ENCODE results near the gene CYTH3. TPM values are rescaled to one million over a fixed set of nuclear protein-coding genes. Genes with fewer than 3 reads are reported as not detected.
"Not testable (repeated sequence)": the region's sequence is repeated elsewhere in the genome, so short reads cannot be mapped to it uniquely, and the experiment has no call there.

The CYTH3 gene
- total RNA-seq, 1 donor from 2014 or later: 2.6 TPM

DNA sequence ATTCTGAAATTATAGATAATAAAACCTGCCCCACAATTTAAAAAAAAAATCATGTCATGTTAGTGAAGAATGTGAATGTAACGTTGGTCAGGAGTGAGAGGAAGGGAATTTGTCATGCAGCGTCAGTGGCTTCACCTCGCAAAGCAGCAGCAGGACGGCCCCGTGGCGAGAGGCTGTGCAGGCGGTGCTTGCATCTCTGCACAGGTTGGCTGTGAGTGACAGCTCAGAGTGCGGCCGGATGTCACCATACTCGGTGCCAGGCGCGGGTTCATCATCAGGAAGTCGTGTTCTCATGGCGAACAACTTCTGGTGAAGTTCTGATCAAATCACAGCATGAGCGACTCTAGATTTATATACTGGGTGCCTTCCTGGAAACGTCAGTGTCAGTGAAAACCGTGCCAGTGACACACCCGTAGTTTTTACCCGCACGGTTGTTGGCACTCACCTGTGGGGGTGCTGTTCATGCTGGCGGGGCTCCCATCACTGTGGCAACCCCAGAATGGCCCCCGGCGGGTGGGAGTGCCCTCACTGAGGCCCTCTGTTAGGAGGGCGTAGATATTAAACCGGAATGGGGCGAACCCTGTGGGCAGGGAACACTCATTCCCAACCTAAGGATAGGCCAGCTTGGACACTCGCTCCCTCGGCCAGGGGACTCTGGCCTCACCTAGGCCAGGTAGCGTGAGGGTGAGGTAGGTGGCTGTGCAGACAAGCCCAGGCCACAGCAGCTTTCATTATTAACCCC is 120.3 kb downstream of the CYTH3 start:
- Mint-ChIP-seq H3K4me1 (no peaks in the 10 kb centered on the region), H3K9me3 (no peaks in the 10 kb centered on the region), H3K4me3 (no peak overlapping the region), H3K27ac (no peak overlapping the region), H3K36me3 (ENCODE audit: low read depth) (peaks cover 82% of the 10 kb centered on the region), H3K27me3 (no peaks in the 10 kb centered on the region)
- ATAC-seq (ENCODE audit: low read depth) (no peak), DNase-seq (no peak)
- CTCF ChIA-PET: no interaction called here
- TF ChIP-seq, protein P1, sequence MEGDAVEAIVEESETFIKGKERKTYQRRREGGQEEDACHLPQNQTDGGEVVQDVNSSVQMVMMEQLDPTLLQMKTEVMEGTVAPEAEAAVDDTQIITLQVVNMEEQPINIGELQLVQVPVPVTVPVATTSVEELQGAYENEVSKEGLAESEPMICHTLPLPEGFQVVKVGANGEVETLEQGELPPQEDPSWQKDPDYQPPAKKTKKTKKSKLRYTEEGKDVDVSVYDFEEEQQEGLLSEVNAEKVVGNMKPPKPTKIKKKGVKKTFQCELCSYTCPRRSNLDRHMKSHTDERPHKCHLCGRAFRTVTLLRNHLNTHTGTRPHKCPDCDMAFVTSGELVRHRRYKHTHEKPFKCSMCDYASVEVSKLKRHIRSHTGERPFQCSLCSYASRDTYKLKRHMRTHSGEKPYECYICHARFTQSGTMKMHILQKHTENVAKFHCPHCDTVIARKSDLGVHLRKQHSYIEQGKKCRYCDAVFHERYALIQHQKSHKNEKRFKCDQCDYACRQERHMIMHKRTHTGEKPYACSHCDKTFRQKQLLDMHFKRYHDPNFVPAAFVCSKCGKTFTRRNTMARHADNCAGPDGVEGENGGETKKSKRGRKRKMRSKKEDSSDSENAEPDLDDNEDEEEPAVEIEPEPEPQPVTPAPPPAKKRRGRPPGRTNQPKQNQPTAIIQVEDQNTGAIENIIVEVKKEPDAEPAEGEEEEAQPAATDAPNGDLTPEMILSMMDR (IDR thresholded peaks at IDR 0.05): no peak
- POLR2A ChIA-PET: no interaction called here
- intact Hi-C loops (cut with micrococcal nuclease): no loop called here

DNA sequence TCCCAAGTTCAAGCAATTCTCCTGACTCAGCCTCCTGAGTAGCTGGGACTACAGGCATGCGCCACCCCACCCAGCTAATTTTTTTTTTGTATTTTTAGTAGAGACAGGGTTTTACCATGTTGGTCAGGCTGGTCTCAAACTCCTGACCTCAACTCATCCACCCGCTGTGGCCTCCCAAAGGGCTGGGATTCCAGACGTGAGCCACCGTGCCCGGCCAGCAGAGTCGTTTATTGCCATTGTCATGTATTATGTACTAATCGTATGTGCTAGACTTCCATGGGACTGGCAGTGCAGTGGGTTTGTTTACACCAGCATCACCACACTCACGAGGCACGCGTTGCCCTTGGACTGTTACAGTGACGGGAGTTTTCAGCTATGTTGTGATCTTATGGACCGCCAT is 120.9 kb downstream of the CYTH3 start:
- DNase-seq; H3K4me3 Mint-ChIP-seq; H3K27ac Mint-ChIP-seq; intact Hi-C loops (cut with micrococcal nuclease); H3K27me3 Mint-ChIP-seq; ATAC-seq (ENCODE audit: low read depth); POLR2A ChIA-PET; CTCF ChIA-PET; H3K4me1 Mint-ChIP-seq; H3K9me3 Mint-ChIP-seq: not testable (repeated sequence)
- peaks cover 82% of the 10 kb centered on the region for H3K36me3 Mint-ChIP-seq (ENCODE audit: low read depth)

DNA sequence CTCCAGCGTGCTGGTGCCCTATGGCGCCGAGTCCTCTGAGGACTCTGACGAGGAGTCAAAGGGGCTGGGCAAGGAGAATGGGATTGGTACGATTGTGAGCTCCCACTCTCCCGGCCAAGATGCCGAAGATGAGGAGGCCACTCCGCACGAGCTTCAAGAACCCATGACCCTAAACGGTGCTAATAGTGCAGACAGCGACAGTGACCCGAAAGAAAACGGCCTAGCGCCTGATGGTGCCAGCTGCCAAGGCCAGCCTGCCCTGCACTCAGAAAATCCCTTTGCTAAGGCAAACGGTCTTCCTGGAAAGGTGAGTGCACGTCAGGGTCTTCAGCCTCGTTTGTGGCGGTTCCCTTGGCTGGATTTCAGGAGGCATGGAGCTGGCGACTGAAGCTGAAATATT is 122.4 kb downstream of the CYTH3 start:
- H3K4me3 Mint-ChIP-seq: no peak overlapping the region
- no peaks in the 10 kb centered on the region for H3K9me3 Mint-ChIP-seq
- CTCF ChIA-PET: no interaction called here
- no peaks in the 10 kb centered on the region for H3K27me3 Mint-ChIP-seq
- intact Hi-C loops (cut with micrococcal nuclease): no loop called here
- no peaks in the 10 kb centered on the region for H3K4me1 Mint-ChIP-seq
- TF ChIP-seq, protein P1 (IDR thresholded peaks at IDR 0.05): no peak
- H3K36me3 Mint-ChIP-seq (ENCODE audit: low read depth): peaks cover 85% of the 10 kb centered on the region
- POLR2A ChIA-PET: interaction anchor here (0.7 kb wide), 1 partner anchor 335 kb away, joined by 6 read pairs; no protein-coding TSS in a partner anchor
- H3K27ac Mint-ChIP-seq: no peak overlapping the region
- DNase-seq (no peak), ATAC-seq (ENCODE audit: low read depth) (no peak)

DNA sequence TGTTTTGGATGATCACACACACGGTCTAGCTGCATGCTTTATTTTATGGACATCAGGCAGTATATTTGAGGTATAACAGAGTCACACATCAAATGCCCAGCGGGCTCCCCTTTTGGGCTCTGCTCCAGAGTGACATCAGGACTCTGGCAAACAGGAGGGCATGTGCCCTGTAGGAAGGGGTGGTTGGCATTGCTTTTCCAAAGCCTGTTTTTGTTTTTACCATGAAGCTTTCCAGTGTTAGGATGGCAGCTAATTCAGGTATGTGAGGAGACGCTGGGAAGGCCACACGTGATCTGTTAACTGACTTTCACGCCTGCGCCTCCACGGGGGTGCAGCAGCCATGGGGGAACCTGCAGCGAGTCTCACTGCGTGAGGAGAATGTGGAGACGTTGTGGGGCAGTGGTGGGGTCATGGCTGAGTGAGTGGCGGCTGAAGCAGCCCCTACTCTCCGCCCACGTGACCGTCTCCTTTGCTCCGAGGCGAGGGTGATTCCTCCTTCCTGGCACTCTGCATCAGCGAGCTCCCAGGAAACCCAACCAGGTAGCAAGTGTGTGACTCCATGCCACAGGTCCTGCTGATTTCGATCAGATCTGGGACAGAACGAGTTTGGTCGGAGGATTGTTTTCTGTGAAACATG is 123.6 kb downstream of the CYTH3 start:
- ChIA-PET CTCF (no interaction called here), POLR2A (interaction anchor here (0.7 kb wide), 1 partner anchor 122 kb away, joined by 3 read pairs; no protein-coding TSS in a partner anchor)
- Mint-ChIP-seq H3K27ac (no peak overlapping the region), H3K4me3 (no peak overlapping the region), H3K4me1 (no peaks in the 10 kb centered on the region), H3K36me3 (ENCODE audit: low read depth) (peaks cover 92% of the 10 kb centered on the region), H3K27me3 (no peaks in the 10 kb centered on the region), H3K9me3 (no peaks in the 10 kb centered on the region)
- DNase-seq (no peak), ATAC-seq (ENCODE audit: low read depth) (no peak)
- TF ChIP-seq, protein P1 (IDR thresholded peaks at IDR 0.05): no peak
- intact Hi-C loops (cut with micrococcal nuclease): no loop called here

DNA sequence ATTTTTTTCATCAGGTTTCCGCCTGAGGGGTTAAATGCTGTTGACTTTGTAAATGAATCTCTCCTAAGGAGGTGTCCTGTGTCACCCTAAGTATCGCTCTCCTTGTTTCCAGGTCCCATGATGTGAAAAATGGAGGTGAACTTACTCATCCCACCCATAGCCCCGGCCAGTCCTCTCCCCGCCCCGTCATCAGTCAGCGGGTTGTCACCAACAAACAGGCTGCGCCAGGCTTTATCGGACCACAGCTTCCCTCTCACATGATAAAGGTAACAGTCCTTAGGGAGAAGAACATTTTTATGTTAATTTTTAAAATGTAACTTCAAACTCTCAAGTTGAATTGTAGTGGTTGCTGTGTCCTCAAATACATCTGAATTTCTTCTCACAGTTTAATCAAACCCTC is 124.8 kb downstream of the CYTH3 start:
- CTCF ChIA-PET: no interaction called here
- no peak overlapping the region for H3K27ac Mint-ChIP-seq

More for the DNA sequence above, 124.8 kb downstream of the CYTH3 start:
- ATAC-seq (ENCODE audit: low read depth) (no peak), DNase-seq (no peak)
- no peaks in the 10 kb centered on the region for H3K9me3 Mint-ChIP-seq
- intact Hi-C loops (cut with micrococcal nuclease): no loop called here
- H3K36me3 Mint-ChIP-seq (ENCODE audit: low read depth): peaks cover 93% of the 10 kb centered on the region
- H3K4me3 Mint-ChIP-seq: no peak overlapping the region
- TF ChIP-seq, protein P1 (IDR thresholded peaks at IDR 0.05): no peak
- POLR2A ChIA-PET: no interaction called here
- H3K4me1 Mint-ChIP-seq: no peaks in the 10 kb centered on the region
- H3K27me3 Mint-ChIP-seq: no peaks in the 10 kb centered on the region

Measured in activated B cell treated with CpG ODN at 0.5 μM for 24 hours (primary cell).